Stomach (tissue), 9 donors: ENCODE results near the gene AQP12B. TPM values are rescaled to one million over a fixed set of nuclear protein-coding genes. Genes with fewer than 3 reads are reported as not detected.

ENCODE experiments used
- DNase-seq, 2 donors: peaks; one replicate each; pipeline versions ENCODE4 v3.0.0 to v3.0.0-alpha.2; 2013 to 2019
- H3K27ac ChIP-seq, 5 donors: fragments of 200-600 bp in 4 of 5; sonication (generic) in 4 of 5; one replicate each; pipeline ENCODE4 v1.5.1; 2013 to 2019; ENCODE audit warnings: mild to moderate bottlenecking in 1 of 5, moderate library complexity in 1 of 5
- H3K27me3 ChIP-seq, 3 donors: fragments of 200-600 bp; sonication (generic); one replicate each; pipeline ENCODE4 v1.5.1; 2017 to 2019; ENCODE audit warnings: mixed run types in 1 of 3
- H3K36me3 ChIP-seq, 4 donors: fragments of 200-600 bp; sonication (generic); 1 replicate in 3 of 4; 2 replicates in 1 of 4; pipeline ENCODE4 v1.5.1; 2016 to 2019
- H3K4me1 ChIP-seq, 4 donors: fragments of 200-600 bp; sonication (generic); one replicate each; pipeline ENCODE4 v1.5.1; 2016 to 2019
- H3K4me3 ChIP-seq, 4 donors: fragments of 200-600 bp; sonication (generic) in 3 of 4; one replicate each; pipeline ENCODE4 v1.5.1; 2016 to 2019; ENCODE audit warnings: mild to moderate bottlenecking in 1 of 4
- H3K9me3 ChIP-seq, 4 donors: fragments of 200-600 bp; sonication (generic); one replicate each; pipeline ENCODE4 v1.5.1; 2016 to 2019
- CTCF ChIP-seq, 7 experiments: fragments of 450-650 bp in 4 of 7; fragments of 200-600 bp in 3 of 7; sonication (generic) in 3 of 7; IDR thresholded peaks; one replicate each; pipeline ENCODE4 v1.5.1; 2016 to 2019; ENCODE audit warnings: antibody characterized with exemption in 7 of 7, control low read depth in 2 of 7, mild to moderate bottlenecking in 1 of 7
- EP300 ChIP-seq: sonication (generic); formaldehyde crosslinking; IDR thresholded peaks from one replicate; pipeline ENCODE4 v1.6.1; 2017; ENCODE audit warnings: antibody characterized with exemption
- POLR2A ChIP-seq, 4 donors: fragments of 450-650 bp; IDR thresholded peaks; one replicate each; pipeline ENCODE4 v1.6.1; 2016; ENCODE audit warnings: antibody characterized with exemption in 4 of 4, control low read depth in 2 of 4, mild to moderate bottlenecking in 1 of 4, moderate library complexity in 1 of 4
- POLR2AphosphoS5 ChIP-seq, 3 donors: sonication (generic); formaldehyde crosslinking; IDR thresholded peaks; one replicate each; pipeline ENCODE4 v1.6.1; 2016; ENCODE audit warnings: antibody characterized with exemption in 3 of 3
- WGBS, 5 donors: extraction: QIAGEN DNeasy Blood & Tissue Kit in 3 of 5; methylation state at CpG; one replicate each; pipeline versions ENCODE4 v1.1.5 to v1.1.7; 2013 to 2018; 5-methylcytosine and 5-hydroxymethylcytosine counted together
- intact Hi-C: fragments of 100-400 bp; cut with DNase I; formaldehyde crosslinking; loops from one replicate; pipeline ENCODE4 v1.15.1; 2023; ENCODE audit warnings: low total_unique reads
- polyA plus RNA-seq, 3 donors: library from polyadenylated mRNA; stranded (reverse); fragments of 200-250 nt; gene quantifications; one replicate each; pipeline ENCODE4 v1.2.3, GENCODE V29; 2013
- total RNA-seq, 5 donors: library from RNA; depleted of rRNA; stranded (reverse); fragments of >200 nt; gene quantifications; one replicate each; pipeline versions ENCODE4 v1.1.0 to v1.2.3, GENCODE V29; 2014 to 2016
- donor health status: healthy with polysubstance abuse.
- donor health status: Bipolar disorder and iron deficiency.
- donor health status: healthy.

AQP12B gene
- total and polyA plus RNA-seq, 8 donors = 0.46 to 0.89 TPM; not detected in 6

GRCh38 chr2:240648650-240649275 is 33.9 kb downstream of the AQP12B start:
- Histone ChIP-seq H3K4me3 (no peak overlapping the region), H3K36me3 (no peaks in the 10 kb centered on the region), H3K4me1 (no peaks in the 10 kb centered on the region), H3K27ac (no peak overlapping the region), H3K27me3 (peaks cover 0 to 93% (median 37%) of the 10 kb centered on the region in 3 donors), H3K9me3 (no peaks in the 10 kb centered on the region)
- TF ChIP-seq EP300 (no peak), POLR2A (IDR thresholded peaks at IDR 0.05) (no peak), POLR2AphosphoS5 (IDR thresholded peaks at IDR 0.05) (no peak)
- intact Hi-C loops = no loop called here
- 28 to 47% (median 36%) methylated on average over 18 to 19 of the region's 19 CpGs for WGBS, 5 donors
- DNase-seq = no peak

GRCh38 chr2:240648155-240648649 is 34.5 kb downstream of the AQP12B start:
- Histone ChIP-seq H3K4me3 (no peak overlapping the region), H3K36me3 (no peaks in the 10 kb centered on the region), H3K9me3 (no peaks in the 10 kb centered on the region), H3K27me3 (peaks cover 0 to 93% (median 37%) of the 10 kb centered on the region in 3 donors), H3K27ac (no peak overlapping the region), H3K4me1 (no peaks in the 10 kb centered on the region)
- DNase-seq = no peak
- intact Hi-C loops = no loop called here
- 67 to 89% (median 78%) methylated on average over 4 to 6 of the region's 6 CpGs for WGBS, 5 donors
- no peak for TF ChIP-seq POLR2AphosphoS5 (IDR thresholded peaks at IDR 0.05)
- TF ChIP-seq POLR2A (IDR thresholded peaks at IDR 0.05) = no peak
- TF ChIP-seq CTCF (IDR thresholded peaks at IDR 0.05) = no peak
- TF ChIP-seq EP300 = no peak

- H3K4me3 ChIP-seq = no peak overlapping the region
- peaks cover 0 to 93% (median 36%) of the 10 kb centered on the region in 3 donors for H3K27me3 ChIP-seq
- 68 to 77% (median 71%) methylated on average over 21 to 22 of the region's 22 CpGs for WGBS, 5 donors
- H3K4me1 ChIP-seq = no peaks in the 10 kb centered on the region
- no peaks in the 10 kb centered on the region for H3K9me3 ChIP-seq
- TF ChIP-seq POLR2A (IDR thresholded peaks at IDR 0.05) (no peak), EP300 (no peak), CTCF (IDR thresholded peaks at IDR 0.05) (no peak), POLR2AphosphoS5 (IDR thresholded peaks at IDR 0.05) (no peak)
- no peak for DNase-seq
- no peak overlapping the region for H3K27ac ChIP-seq
- intact Hi-C loops = no loop called here
- no peaks in the 10 kb centered on the region for H3K36me3 ChIP-seq
Measured at GRCh38 chr2:240647503-240648154, 35.1 kb downstream of the AQP12B start.

- no peaks in the 10 kb centered on the region for H3K36me3 ChIP-seq
- H3K4me3 ChIP-seq = no peak overlapping the region
- H3K27ac ChIP-seq = no peak overlapping the region
- H3K9me3 ChIP-seq = no peaks in the 10 kb centered on the region
- no peak for DNase-seq
- WGBS, 5 donors = 68 to 75% (median 72%) methylated on average over 16 to 30 of the region's 30 CpGs
- peaks cover 0 to 96% (median 32%) of the 10 kb centered on the region in 3 donors for H3K27me3 ChIP-seq
- H3K4me1 ChIP-seq = no peaks in the 10 kb centered on the region
- no peak for TF ChIP-seq POLR2A (IDR thresholded peaks at IDR 0.05)
- TF ChIP-seq POLR2AphosphoS5 (IDR thresholded peaks at IDR 0.05) = no peak
- TF ChIP-seq CTCF (IDR thresholded peaks at IDR 0.05) = no peak
- intact Hi-C loops = no loop called here
Measured at GRCh38 chr2:240646900-240647502, 35.7 kb downstream of the AQP12B start.
